HG03039 (cell line): ENCODE results near the gene SKIC2.
"Not testable (repeated sequence)": the region's sequence is repeated elsewhere in the genome, so short reads cannot be mapped to it uniquely, and the experiment has no call there.

Experiments
- ATAC-seq: cut with Tn5 transposase; IDR thresholded peaks from one replicate; pipeline ENCODE4 v1.9.1; 2021; ENCODE audit warnings: mild to moderate bottlenecking, moderate library complexity; ENCODE audit not compliant: unreplicated experiment

Gene SKIC2

DNA sequence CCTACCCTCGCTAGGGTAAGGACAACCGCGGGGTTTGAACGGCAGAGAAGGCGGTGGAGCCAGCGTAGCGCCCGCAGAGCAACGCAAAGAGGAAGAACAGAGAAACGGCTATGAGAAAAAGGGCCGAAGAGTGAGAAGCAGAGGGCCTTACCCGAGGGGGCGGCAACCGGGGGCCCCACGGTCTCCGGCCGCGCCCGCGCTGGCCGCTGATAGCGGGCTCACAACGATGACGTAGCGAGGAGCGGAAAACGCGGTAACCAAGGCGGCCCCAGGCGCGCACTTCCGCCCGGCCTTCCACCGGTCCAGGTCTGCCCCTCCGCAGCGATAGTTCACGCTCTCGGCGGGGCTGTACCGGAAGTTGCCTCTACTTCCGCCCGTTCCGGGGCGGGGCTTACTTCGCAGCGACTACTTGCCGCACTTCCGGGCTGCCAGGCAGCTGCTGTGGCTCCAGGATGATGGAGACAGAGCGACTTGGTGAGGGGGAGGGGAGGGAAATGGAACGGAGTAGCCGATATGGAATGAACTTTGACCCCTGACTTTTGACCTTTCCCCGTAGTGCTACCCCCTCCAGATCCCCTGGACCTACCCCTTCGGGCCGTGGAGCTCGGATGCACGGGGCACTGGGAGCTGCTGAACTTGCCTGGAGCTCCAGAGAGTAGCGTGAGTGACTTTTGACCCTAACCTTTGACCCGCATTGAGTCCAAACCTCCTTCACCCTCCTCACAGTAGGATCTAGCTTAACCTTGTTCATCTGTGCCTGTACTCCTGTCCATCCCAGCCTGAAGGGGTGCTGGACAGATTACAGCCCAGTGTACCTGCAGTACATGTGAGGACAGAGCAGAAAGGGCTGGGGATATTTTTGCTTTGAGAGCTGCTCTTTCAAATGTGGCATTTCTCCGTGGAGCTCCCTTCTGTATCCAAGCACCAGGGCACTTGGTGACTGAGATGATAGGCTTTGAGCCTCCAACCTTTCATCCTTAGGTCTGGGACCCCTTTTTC is at the start of gene SKIC2, which contains the start of gene NELFE:
Gene SKIC2 (plus strand): TSS at position 435 of the 999 bp plus-strand sequence. CDS start 18 bp downstream, at position 453.
Gene NELFE (minus strand): TSS at position 231 of the 999 bp plus-strand sequence. CDS start 525 bp downstream, outside the sequence.
- ATAC-seq, result peak; percentile 88

DNA sequence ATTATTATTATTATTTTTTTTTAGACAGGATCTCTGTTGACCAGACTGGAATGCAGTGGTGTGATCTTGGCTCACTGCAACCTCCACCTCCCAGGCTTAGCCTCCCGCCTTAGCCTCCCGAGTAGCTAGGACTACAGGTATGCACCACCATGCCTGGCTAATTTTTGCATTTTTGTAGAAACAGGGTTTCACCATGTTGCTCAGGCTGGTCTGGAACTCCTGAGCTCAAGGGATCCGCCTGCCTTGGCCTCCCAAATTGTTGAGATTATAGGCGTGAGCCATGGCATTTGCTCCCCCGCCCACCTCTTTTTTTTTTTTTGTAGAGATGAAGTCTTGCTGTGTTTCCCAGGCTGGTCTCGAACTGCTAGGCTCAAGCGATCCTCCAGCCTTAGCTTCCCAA is 49.7 kb upstream of the SKIC2 start:
- ATAC-seq, result not testable (repeated sequence)

DNA sequence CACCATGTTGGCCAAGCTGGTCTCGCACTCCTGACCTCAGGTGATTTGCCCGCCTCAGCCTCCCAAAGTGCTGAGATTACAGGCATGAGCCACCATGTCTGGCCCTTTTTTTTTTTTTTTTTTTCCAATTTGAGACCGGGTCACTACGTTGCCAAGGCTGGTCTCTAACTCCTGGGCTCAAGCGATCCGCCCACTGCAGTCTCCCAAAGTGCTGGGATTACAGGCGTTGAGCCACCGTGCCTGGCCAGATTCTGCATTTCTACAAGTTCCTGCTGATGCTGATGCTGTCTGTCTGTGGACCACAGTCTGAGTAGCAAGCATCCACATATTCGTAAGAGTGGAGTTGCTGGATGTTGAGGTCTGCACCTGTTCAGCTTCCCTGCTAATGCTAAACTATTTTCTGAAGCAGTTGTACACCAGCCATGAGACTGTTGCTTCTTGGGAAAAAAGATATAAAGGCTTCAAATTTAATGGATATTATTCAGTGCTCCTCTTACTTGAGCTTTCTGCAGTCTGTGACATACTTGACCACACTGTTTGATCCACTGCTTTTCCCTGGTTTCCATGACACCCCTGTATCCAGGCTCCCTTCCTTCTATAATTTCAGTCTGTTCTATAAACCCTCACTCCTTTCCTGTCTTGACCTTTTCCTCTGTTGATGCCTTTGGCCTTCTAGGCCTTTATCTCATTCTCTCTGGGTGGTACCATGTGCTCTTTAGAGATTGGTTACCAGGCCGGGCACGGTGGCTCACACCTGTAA is 47.0 kb upstream of the SKIC2 start:
- no peak for ATAC-seq

DNA sequence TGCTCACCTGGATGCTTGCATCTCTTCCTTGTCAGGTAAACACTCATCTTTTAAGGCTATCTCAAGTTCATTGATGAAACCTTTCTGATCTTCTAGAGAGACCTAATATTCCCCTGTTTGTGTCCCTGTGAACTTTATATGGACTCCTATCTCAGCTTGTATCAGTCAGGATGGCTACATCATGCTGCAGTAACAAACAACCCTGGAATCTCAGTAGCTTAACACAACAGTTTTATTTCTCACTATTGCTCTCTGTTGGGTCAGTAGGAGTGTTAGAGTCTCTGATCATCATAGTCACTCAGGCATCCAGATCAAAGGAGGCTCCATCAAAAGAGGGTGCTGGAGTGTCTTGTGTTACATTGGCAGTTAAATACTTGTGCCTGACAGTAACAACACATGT is 43.6 kb upstream of the SKIC2 start:
- no peak for ATAC-seq

DNA sequence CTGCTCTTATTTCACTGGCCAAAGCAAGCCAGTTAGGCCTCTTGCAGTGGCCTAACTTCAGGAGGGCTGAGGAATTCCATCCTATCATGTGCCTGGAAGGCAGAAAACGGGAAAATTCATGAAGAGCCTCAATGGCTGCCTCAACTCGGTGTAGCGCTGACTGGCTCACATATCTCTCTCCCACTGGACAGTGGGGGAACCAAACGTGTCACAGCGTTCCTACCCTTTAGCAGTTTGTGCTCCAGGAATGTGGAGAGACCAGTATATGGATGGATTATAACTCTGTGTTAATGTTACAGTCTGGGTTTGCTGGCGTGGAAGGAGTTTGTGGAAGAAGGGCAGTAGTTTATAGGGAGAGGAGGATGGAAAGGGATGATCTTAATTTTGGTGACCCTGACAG is 43.2 kb upstream of the SKIC2 start:
- no peak for ATAC-seq

DNA sequence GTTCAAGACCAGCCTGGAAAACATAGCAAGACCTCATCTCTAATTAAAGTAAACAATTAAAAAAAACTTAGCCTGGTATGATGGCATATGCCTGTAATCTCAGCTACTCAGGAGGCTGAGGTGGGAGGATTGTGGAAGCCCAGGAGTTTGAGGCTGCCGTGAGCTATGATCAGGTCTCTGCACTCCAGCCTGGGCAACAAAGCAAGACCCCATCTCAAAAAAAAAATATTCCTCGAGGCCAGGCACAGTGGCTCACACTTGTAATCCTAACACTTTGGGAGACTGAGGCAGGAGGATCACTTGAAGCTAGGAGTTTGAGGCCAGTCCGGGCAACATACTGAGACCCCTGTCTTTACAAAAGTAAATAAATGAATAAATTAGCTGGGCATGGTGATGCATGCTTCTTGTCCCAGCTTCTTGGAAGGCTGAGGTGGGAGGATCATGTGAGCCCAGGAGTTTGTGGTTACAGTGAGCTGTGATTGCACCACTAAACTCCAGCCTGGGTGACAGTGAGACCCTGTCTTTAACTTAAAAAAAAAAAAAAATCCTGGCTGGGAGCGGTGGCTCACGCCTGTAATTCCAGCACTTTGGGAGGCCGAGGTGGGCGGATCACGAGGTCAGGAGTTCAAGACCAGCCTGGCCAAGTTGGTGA is 40.8 kb upstream of the SKIC2 start:
- ATAC-seq, result no peak

DNA sequence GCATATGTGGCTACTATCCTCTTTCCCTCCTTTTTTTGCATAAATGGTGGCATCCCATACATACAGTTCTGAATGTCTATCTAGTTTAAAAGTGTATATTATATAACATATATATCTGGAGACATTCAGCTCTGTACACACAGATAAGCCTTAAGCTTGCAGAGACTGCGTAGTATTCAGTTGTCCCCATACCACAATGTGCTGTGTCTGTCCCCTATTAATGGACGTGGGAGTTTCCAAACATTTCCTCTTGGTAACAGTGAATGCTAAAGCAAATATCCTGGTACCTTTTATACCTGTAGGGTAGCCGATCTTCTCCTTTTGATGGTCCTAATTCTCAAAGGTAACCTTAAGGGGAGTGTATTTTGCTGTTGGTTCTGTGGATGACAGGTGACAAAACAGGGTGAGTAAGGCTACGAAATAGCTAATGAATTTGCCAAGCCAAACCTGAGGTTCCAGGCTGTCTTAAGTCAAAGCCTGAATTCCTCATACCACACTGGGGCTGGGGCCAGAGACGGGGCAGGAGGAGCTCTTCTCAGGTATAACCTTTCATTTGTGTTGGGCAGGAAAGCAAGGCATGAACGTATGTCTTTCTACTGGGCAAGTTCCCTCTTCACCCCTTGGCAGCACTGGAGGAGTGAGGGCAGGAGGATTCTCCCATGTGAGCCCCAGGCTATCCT is 39.2 kb upstream of the SKIC2 start:
- ATAC-seq, result no peak

DNA sequence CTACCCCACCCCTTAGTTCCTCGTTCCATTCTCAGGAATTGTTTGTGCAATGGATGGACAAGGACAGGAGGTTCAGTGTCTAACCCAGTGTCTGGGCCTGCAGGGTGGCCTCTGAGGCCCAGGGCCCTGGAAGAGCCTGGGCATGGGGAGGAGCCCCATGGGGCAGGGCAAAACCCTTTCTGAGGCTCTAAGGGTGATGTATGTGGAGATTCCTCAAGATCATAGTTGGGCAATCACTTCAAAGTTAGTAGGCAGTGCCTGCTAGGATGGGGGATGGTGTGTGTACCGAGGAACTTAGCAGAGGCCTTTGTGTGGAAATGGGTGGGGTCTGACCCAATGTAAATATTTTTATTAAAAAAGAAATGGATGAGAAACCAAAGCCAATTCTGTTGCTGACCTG is 38.2 kb upstream of the SKIC2 start:
- no peak for ATAC-seq

DNA sequence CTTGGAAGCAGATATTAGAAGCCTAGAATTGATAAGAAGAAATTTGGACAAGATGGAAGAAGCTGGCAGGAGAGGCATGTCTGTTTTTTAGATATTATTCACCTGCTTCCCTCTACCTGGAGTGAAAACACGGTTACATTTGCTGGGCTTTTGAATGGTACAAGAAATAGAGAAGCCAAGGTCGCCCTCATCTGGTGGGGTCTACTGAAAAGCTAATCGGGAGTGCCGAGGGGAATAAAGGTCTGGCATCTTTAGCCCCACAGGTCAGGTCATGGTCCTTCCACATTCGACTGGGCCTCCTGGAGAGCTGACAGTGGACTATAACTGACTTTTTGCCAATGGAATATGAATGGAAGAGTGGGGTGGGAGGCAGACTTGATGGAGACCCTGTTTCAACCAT is 36.0 kb upstream of the SKIC2 start:
- no peak for ATAC-seq

DNA sequence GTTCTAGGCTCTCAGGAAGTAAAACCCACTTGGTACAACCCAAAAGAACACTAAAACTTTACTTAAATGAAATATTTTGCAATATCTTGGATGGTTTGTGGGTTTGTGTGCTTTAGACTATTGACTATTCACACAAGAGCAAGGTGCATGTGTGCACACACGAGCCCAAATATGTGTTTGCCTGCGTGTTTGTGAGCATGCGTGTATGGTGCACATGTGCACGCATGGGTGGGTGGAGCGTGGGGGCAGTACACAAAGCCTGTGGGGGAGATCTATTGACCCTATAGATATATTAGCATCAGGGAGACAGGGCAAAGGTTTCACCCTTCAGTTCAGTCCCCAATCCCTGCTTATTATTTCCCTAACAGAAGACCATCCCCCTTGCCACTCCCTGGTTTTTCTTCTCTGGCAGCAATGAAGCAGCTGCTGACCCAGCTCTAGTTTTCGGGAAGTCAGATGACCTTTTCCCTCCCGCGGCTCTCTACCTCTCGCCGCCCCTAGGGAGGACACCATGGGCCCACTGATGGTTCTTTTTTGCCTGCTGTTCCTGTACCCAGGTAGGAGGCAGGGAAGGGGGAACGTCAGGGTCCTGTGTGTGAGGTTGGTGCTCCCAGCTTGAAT is 31.6 kb upstream of the SKIC2 start, which contains the start of gene C2:
Gene C2 (plus strand): TSS at position 476 of the 621 bp plus-strand sequence. CDS start 36 bp downstream, at position 512.
- no peak for ATAC-seq

DNA sequence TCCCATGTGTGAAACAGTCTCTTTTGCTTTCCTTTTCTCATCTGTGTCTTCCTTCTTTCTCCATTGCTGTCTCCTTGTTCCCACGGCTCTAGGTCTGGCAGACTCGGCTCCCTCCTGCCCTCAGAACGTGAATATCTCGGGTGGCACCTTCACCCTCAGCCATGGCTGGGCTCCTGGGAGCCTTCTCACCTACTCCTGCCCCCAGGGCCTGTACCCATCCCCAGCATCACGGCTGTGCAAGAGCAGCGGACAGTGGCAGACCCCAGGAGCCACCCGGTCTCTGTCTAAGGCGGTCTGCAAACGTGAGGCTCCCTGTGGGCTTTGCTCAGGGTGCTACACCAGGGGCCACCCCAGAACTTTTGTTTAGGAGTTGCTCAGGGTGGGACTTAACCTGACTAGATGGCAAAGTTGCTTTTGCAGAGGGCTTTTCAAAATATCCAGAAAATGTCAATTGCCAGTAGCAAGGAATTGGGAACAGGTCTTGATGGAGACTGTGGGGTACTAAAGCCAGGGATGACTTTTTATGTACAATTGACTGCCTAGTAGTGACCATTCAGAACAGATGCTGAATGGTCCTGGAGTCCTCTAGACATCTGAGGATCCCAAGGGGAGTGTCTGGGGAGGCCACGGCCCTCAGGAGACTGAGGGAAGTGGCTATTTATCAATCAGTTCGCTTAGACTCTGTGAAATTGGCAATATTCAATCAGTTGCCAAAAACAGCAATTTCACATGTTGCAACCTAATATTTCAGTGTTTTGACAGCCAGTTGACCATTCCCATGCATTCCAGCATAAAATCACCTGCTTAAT is 30.9 kb upstream of the SKIC2 start:
- ATAC-seq, result no peak

DNA sequence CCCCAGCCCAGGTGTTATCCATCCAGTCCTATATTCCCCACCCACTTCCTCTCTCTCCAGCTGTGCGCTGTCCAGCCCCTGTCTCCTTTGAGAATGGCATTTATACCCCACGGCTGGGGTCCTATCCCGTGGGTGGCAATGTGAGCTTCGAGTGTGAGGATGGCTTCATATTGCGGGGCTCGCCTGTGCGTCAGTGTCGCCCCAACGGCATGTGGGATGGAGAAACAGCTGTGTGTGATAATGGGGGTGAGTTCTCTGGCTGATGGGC is 30.4 kb upstream of the SKIC2 start:
- ATAC-seq, result no peak

DNA sequence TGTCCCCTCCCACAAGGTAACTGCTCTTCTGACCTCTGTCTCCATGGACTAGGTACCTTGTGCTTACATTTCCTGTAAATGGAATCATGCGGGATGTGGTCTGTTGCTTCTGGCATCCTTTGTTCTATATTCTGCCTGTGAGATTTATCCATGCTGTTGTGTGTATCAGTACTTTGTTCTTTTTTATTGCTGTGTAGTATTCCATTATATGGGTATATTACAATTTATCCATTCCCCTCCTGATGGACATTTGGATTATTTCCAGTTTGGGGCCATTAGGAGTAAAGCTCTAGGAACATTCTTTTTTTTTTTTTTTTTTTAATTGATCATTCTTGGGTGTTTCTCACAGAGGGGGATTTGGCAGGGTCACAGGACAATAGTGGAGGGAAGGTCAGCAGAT is 28.0 kb upstream of the SKIC2 start:
- no peak for ATAC-seq

DNA sequence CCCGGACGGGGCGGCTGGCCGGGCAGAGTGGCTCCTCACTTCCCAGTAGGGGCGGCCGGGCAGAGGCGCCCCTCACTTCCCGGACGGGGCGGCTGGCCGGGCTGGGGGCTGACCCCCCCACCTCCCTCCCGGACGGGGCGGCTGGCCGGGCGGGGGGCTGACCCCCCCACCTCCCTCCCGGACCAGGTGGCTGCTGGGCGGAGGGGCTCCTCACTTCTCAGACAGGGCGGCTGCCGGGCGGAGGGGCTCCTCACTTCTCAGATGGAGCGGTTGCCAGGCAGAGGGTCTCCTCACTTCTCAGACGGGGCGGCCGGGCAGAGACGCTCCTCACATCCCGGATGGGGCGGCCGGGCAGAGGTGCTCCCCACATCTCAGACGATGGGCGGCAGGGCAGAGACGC is 26.8 kb upstream of the SKIC2 start:
- ATAC-seq, result not testable (repeated sequence)

DNA sequence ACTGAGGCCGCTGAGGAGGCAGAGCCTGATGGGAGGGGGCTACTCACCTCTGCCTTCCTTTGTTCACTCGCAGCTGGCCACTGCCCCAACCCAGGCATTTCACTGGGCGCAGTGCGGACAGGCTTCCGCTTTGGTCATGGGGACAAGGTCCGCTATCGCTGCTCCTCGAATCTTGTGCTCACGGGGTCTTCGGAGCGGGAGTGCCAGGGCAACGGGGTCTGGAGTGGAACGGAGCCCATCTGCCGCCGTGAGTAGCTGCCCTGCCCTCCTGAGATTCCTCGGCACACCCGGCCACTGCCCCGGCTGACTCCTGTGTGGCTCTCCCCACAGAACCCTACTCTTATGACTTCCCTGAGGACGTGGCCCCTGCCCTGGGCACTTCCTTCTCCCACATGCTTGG is 25.4 kb upstream of the SKIC2 start:
- no peak for ATAC-seq

DNA sequence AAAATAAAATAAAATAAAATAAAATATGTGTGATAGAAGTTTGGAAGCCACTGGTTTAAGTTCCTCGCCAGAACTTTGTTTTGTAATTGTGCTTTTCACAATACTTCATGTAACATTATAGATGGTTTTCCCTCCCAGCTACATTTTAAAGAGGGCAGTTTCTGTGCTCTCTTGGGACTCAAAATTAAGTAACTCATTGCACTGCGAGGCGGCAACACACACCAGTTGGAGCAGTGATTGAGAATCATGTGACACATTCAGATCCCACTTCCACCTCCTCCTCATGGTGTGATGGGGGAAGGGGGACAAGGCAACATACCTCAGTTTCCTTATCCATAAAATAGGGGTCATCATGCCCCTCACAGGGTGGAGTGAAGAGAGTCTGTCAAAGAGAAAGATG is 24.0 kb upstream of the SKIC2 start:
- ATAC-seq, result no peak

DNA sequence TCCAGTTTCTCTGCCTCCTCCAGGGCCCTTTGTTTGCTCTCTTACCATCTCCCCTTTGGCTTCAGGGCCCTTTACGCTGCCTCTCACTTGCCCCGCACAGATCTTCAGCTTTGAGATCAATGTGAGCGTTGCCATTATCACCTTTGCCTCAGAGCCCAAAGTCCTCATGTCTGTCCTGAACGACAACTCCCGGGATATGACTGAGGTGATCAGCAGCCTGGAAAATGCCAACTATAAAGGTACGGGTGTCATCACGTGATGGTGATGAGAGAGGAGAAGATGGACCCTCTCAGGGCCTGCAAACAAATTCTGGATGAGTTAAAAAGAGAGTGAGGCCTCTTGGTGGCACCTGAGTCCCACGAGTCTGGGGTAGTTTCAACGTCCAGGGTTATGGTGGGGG is 23.2 kb upstream of the SKIC2 start:
- no peak for ATAC-seq

DNA sequence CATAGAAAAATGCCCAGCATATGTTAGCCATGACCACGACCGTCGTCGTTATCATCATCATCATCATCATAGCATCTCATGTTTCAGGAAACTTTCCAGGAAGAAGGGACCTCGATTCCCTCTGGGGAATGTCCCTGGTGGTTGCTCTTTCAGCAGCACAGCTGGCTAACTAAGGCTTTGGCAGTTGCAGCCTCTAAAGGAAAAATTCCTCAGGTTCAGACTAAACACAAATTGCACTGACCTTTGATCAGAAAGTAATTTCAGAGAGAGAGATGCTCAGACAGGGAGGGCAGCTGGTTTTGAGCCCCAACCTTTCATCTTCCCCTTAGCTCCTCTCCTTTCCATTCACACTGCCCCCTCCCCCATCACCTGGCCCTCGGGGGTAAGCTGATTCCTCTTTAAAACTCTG is 18.7 kb upstream of the SKIC2 start:
- no peak for ATAC-seq

DNA sequence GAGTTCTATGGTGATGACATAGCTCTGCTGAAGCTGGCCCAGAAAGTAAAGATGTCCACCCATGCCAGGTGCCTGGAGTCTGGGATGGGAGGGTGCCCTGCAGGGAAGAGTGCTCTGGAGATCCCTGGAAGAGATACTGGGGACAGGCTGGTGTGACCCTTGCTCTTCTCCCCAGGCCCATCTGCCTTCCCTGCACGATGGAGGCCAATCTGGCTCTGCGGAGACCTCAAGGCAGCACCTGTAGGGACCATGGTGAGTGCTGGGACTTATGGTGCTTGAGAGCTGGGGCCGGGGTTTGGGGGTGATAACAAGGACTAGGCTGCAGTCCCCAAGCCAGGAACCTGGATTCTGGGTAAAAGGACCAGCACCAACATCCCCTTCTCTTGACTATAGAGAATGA is 15.2 kb upstream of the SKIC2 start:
- no peak for ATAC-seq

DNA sequence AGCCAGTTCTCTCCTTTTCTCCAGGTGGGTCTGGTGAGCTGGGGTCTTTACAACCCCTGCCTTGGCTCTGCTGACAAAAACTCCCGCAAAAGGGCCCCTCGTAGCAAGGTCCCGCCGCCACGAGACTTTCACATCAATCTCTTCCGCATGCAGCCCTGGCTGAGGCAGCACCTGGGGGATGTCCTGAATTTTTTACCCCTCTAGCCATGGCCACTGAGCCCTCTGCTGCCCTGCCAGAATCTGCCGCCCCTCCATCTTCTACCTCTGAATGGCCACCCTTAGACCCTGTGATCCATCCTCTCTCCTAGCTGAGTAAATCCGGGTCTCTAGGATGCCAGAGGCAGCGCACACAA is 13.8 kb upstream of the SKIC2 start:
- no peak for ATAC-seq
